Measurements from ENCODE around the gene DDX39B.

Gene DDX39B

GRCh38 chr6:31575952-31576685 is 34.3 kb upstream of the DDX39B start:
- DNase-seq (ENCODE audit: extremely low read depth in 1 of 2, low read depth in 1 of 2): no peak

- DNase-seq (ENCODE audit: extremely low read depth in 1 of 2, low read depth in 1 of 2): peak; percentile 49 to 59
Measured at GRCh38 chr6:31575335-31575901, 33.6 kb upstream of the DDX39B start, which contains the start of gene TNF. TNF (plus strand) TSS chr6:31575565; CDS start chr6:31575742, 177 bp downstream.

GRCh38 chr6:31574106-31575061 is 32.6 kb upstream of the DDX39B start:
- DNase-seq (ENCODE audit: extremely low read depth in 1 of 2, low read depth in 1 of 2): no peak

GRCh38 chr6:31573239-31574105 is 31.7 kb upstream of the DDX39B start:
- no peak for DNase-seq (ENCODE audit: extremely low read depth in 1 of 2, low read depth in 1 of 2)

GRCh38 chr6:31572041-31572911 is 30.5 kb upstream of the DDX39B start, which contains the start of gene LTA:
LTA (plus strand) TSS chr6:31572289; CDS start chr6:31572743, 454 bp downstream.
- DNase-seq (ENCODE audit: extremely low read depth in 1 of 2, low read depth in 1 of 2): no peak

GRCh38 chr6:31569861-31570536 is 28.2 kb upstream of the DDX39B start:
- no peak for DNase-seq (ENCODE audit: extremely low read depth in 1 of 2, low read depth in 1 of 2)

- DNase-seq (ENCODE audit: extremely low read depth in 1 of 2, low read depth in 1 of 2): no peak
Measured at GRCh38 chr6:31568537-31568961, 26.7 kb upstream of the DDX39B start.

GRCh38 chr6:31567531-31568370 is 25.9 kb upstream of the DDX39B start:
- no peak for DNase-seq (ENCODE audit: extremely low read depth in 1 of 2, low read depth in 1 of 2)

GRCh38 chr6:31560697-31561058 is 18.9 kb upstream of the DDX39B start:
- no peak for DNase-seq (ENCODE audit: extremely low read depth in 1 of 2, low read depth in 1 of 2)

- no peak for DNase-seq (ENCODE audit: extremely low read depth in 1 of 2, low read depth in 1 of 2)
Measured at GRCh38 chr6:31559958-31560696, 18.3 kb upstream of the DDX39B start.

GRCh38 chr6:31559606-31559957 is 17.8 kb upstream of the DDX39B start:
- DNase-seq (ENCODE audit: extremely low read depth in 1 of 2, low read depth in 1 of 2): no peak

- no peak for DNase-seq (ENCODE audit: extremely low read depth in 1 of 2, low read depth in 1 of 2)
Measured at GRCh38 chr6:31558631-31559500, 17.1 kb upstream of the DDX39B start.

- DNase-seq (ENCODE audit: extremely low read depth in 1 of 2, low read depth in 1 of 2): no peak
Measured at GRCh38 chr6:31558318-31558625, 16.5 kb upstream of the DDX39B start.

GRCh38 chr6:31557443-31558317 is 15.9 kb upstream of the DDX39B start:
- no peak for DNase-seq (ENCODE audit: extremely low read depth in 1 of 2, low read depth in 1 of 2)

GRCh38 chr6:31556307-31556706 is 14.5 kb upstream of the DDX39B start:
- no peak for DNase-seq (ENCODE audit: extremely low read depth in 1 of 2, low read depth in 1 of 2)

GRCh38 chr6:31551371-31551770 is 9.6 kb upstream of the DDX39B start:
- peak in 1 of 2 donors; percentile 30 for DNase-seq (ENCODE audit: extremely low read depth in 1 of 2, low read depth in 1 of 2)

Measured in activated CD8-positive, alpha-beta memory T cell treated with anti-CD3 and anti-CD28 coated beads for 1 hour (primary cell).